Activated T-helper 17 cell treated with anti-CD3 and anti-CD28 coated beads, Interleukin-2, amount 50 U/mL, for 72 hours (primary cell): ENCODE measurements around the gene EML4. TPM values are rescaled to one million over a fixed set of nuclear protein-coding genes. Genes with fewer than 3 reads are reported as not detected.

ENCODE experiments used
- ATAC-seq: fragments of 150-1000 bp; cut with Tn5 transposase; replicated peaks from 2 replicates; pipeline ENCODE4 v1.10.0; 2021; ENCODE audit warnings: mild to moderate bottlenecking, moderate library complexity
- H3K27ac Mint-ChIP-seq: one replicate; pipeline ENCODE4 v1.8.0; 2022; ENCODE audit warnings: mixed read lengths
- H3K27me3 Mint-ChIP-seq: one replicate; pipeline ENCODE4 v1.8.0; 2022; ENCODE audit warnings: mixed read lengths
- H3K36me3 Mint-ChIP-seq: one replicate; pipeline ENCODE4 v1.8.0; 2022; ENCODE audit warnings: low read depth, mild to moderate bottlenecking, mixed read lengths
- H3K4me1 Mint-ChIP-seq: one replicate; pipeline ENCODE4 v1.8.0; 2022; ENCODE audit warnings: mixed read lengths
- H3K4me3 Mint-ChIP-seq: one replicate; pipeline ENCODE4 v1.8.0; 2022; ENCODE audit warnings: mild to moderate bottlenecking, mixed read lengths
- H3K9me3 Mint-ChIP-seq: one replicate; pipeline ENCODE4 v1.8.0; 2022; ENCODE audit warnings: mixed read lengths
- total RNA-seq, 2 donors: library from RNA; stranded (reverse); gene quantifications; one replicate each; pipeline ENCODE4 v1.2.3, GENCODE V29; 2022

The EML4 gene
- total RNA-seq, 2 donors from 2014 or later, result 69.9 to 93.7 TPM

DNA sequence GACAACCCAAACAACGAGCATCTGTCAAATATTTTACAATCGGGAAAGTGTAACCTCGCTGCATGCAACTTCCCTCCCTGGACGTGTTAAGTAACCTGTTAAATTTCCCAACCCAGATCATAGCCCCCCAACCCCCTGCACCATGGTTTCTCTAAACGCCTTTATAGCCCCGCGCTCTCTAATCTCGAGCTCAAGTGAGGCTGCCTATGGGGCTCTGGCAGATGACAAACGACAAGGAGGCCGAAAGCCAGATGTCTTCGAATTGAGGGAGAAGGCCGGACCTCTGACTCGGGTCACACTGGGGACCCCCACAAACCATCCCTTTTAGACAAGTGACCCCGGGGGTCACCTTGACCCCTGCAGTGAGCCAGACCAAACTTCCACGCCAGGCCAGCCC, 191.3 kb downstream of the EML4 start:
- peak overlapping the region; percentile 88 for H3K27ac Mint-ChIP-seq
- no peaks in the 10 kb centered on the region for H3K27me3 Mint-ChIP-seq
- no peak for ATAC-seq
- H3K36me3 Mint-ChIP-seq, result peaks cover 20% of the 10 kb centered on the region
- H3K4me3 Mint-ChIP-seq, result peak overlapping the region; percentile 91
- H3K4me1 Mint-ChIP-seq, result peaks cover 35% of the 10 kb centered on the region
- no peaks in the 10 kb centered on the region for H3K9me3 Mint-ChIP-seq

DNA sequence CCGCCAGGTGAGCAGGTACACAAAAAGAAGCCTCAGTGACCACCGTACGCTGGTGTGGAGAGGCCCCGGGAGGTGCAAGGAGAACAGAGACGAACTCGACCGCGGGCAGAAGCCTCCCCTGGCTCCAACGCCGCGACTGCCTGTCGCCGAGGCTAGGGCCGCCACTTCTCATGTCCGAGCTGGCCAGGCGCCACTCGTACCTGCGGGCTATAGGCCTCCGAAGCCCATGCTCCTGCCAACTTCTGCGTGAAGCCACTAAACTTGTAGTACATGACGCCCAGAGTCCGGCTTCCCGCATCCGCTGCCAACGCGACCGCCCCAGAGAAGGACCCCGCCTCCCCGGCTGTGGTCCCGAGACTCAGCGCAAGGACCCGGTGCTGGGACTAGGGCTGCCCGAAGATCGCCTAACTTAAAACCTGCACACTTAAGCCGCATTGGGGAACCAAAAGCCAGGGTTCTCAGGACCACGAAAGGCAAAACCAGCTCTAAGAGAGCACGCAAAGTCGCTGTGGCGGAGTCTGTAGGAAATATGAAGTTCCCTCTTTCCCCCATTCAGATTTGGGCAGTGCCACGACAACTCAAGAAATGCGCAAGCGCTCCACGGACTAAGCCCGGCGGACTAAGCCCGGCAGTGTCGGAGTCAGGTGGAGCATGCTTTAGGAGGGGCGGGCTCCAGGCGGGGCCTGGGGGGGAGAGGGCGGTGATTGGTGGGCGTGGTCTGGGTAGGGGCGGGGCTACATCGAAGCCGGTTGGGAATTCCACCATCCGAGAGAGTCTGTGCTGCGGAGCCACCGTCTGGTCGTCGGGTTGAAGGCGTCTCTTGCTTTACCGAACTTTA, 192.0 kb downstream of the EML4 start, which contains the start of gene COX7A2L:
TSS of gene COX7A2L (minus strand) at position 328 of the 838 bp plus-strand sequence. CDS start at position 272, 56 bp downstream.
- Mint-ChIP-seq H3K27me3 (no peaks in the 10 kb centered on the region), H3K27ac (peak within 1 kb of the TSS; percentile 88), H3K9me3 (no peaks in the 10 kb centered on the region), H3K4me3 (peak within 1 kb of the TSS; percentile 91), H3K4me1 (peaks cover 32% of the 10 kb centered on the region), H3K36me3 (peaks cover 16% of the 10 kb centered on the region)
- ATAC-seq, result peak; percentile 94

DNA sequence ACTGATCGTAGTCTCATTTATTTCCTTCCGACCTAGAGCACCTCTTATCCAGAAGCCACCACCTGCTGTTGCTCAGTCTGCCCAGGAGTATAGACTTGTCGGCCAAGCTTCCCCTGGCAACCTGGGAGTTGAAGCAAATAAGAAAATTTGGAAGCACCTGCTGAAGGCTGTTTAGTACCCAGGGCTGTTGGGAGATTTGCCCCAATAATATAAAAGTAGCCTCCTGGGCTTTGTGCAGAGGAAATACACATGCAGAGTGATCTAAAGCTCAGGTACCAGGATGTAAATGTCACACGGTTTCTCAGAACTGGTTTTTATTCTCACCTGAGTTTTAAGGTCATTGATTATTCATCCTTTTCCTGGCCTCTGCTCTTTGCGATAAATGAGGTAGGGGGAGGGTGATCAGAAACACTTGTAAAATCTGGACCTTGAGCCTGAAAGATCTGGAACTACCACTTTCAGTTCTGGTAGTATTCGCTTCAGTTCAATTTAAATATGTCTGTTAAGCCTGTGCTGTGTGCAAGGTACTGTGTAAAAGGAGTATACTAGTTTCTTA, 192.7 kb downstream of the EML4 start:
- peaks cover 9% of the 10 kb centered on the region for H3K36me3 Mint-ChIP-seq
- peaks cover 28% of the 10 kb centered on the region for H3K4me1 Mint-ChIP-seq
- H3K27ac Mint-ChIP-seq, result peak overlapping the region; percentile 88
- H3K4me3 Mint-ChIP-seq, result peak overlapping the region; percentile 91
- no peaks in the 10 kb centered on the region for H3K9me3 Mint-ChIP-seq
- H3K27me3 Mint-ChIP-seq, result peaks cover 3% of the 10 kb centered on the region
- ATAC-seq, result peak; percentile 2

GRCh38 chr2:42363413-42363812, 194.3 kb downstream of the EML4 start:
- Mint-ChIP-seq H3K4me1 (peaks cover 20% of the 10 kb centered on the region), H3K9me3 (no peaks in the 10 kb centered on the region), H3K27me3 (peaks cover 7% of the 10 kb centered on the region), H3K4me3 (no peak overlapping the region), H3K27ac (no peak overlapping the region), H3K36me3 (no peaks in the 10 kb centered on the region)
- no peak for ATAC-seq

GRCh38 chr2:42364658-42365057, 195.5 kb downstream of the EML4 start:
- Mint-ChIP-seq H3K36me3 (no peaks in the 10 kb centered on the region), H3K4me1 (peaks cover 11% of the 10 kb centered on the region), H3K27me3 (peaks cover 7% of the 10 kb centered on the region), H3K27ac (no peak overlapping the region), H3K4me3 (no peak overlapping the region), H3K9me3 (no peaks in the 10 kb centered on the region)
- ATAC-seq, result no peak

DNA sequence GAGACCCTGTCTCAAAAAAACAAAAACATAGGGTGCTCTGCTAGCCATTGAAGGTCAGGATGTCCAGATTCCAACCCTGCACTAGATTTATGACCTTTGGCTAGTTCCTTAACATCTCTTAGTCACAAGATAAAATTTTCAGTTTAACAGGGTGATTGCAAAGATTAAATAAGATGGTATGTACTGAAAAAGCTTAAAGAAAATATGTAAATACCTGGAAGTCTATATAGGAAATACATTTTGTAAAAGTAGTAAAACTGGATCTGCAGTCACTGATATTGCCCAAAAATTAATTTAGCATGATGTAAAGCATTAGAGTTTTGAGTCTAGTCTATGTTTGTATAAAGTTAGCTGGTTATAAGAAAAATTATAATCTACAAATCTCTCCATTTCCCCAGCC, 197.3 kb downstream of the EML4 start:
- Mint-ChIP-seq H3K4me1 (peaks cover 4% of the 10 kb centered on the region), H3K9me3 (no peaks in the 10 kb centered on the region), H3K36me3 (no peaks in the 10 kb centered on the region), H3K27me3 (peaks cover 7% of the 10 kb centered on the region), H3K4me3 (no peak overlapping the region), H3K27ac (no peak overlapping the region)
- no peak for ATAC-seq

GRCh38 chr2:42367835-42368234, 198.7 kb downstream of the EML4 start:
- ATAC-seq, result no peak
- Mint-ChIP-seq H3K4me1 (peaks cover 4% of the 10 kb centered on the region), H3K27me3 (peaks cover 7% of the 10 kb centered on the region), H3K4me3 (no peak overlapping the region), H3K27ac (no peak overlapping the region), H3K36me3 (no peaks in the 10 kb centered on the region), H3K9me3 (no peaks in the 10 kb centered on the region)

DNA sequence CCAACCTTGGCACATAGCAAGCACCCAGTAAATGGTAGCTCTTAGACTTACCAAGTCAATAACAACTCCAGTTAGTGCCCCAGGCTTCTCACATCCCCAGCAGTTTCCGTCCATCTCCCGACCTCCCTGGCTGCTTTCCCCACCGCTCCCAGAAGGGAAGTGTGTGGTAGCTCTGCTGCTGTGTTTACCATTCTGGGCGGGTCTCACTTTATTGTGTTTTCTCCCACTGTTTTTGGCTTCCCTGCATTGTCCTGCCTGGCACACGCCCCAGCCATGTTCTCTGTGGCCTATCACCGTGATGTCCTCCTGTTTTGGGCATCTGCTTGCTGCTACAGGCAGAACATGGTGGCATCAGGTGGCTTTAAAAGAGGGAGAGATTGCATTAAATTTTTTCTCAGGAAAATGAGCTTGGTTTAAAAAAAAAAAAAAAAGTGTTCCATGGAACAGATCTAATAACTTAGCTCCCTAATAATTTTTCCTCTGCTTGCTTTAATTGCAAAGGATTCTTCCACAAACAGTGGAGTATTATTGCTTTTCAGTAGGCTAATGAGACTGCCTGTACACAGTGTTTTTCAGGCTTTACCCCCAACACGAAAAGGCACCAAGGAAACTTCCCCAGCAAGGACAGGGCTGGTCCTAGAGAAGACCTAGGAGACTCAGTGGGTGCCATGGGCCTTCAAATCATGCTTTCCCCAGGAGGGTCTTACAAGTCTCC, 199.8 kb downstream of the EML4 start:
- no peak overlapping the region for H3K27ac Mint-ChIP-seq
- no peak for ATAC-seq
- no peaks in the 10 kb centered on the region for H3K9me3 Mint-ChIP-seq
- peaks cover 7% of the 10 kb centered on the region for H3K27me3 Mint-ChIP-seq
- no peak overlapping the region for H3K4me3 Mint-ChIP-seq
- peaks cover 4% of the 10 kb centered on the region for H3K4me1 Mint-ChIP-seq
- no peaks in the 10 kb centered on the region for H3K36me3 Mint-ChIP-seq

GRCh38 chr2:42369532-42370229, 200.5 kb downstream of the EML4 start:
- H3K4me1 Mint-ChIP-seq, result peaks cover 4% of the 10 kb centered on the region
- no peaks in the 10 kb centered on the region for H3K36me3 Mint-ChIP-seq
- H3K9me3 Mint-ChIP-seq, result no peaks in the 10 kb centered on the region
- H3K27ac Mint-ChIP-seq, result peak overlapping the region; percentile 32
- no peak overlapping the region for H3K4me3 Mint-ChIP-seq
- ATAC-seq, result no peak
- H3K27me3 Mint-ChIP-seq, result peaks cover 7% of the 10 kb centered on the region

GRCh38 chr2:42371611-42372473, 202.7 kb downstream of the EML4 start:
- H3K9me3 Mint-ChIP-seq, result no peaks in the 10 kb centered on the region
- H3K27ac Mint-ChIP-seq, result no peak overlapping the region
- no peak for ATAC-seq
- H3K4me1 Mint-ChIP-seq, result peaks cover 4% of the 10 kb centered on the region
- H3K4me3 Mint-ChIP-seq, result no peak overlapping the region
- no peaks in the 10 kb centered on the region for H3K36me3 Mint-ChIP-seq
- H3K27me3 Mint-ChIP-seq, result peaks cover 4% of the 10 kb centered on the region

GRCh38 chr2:42372474-42373200, 203.5 kb downstream of the EML4 start:
- H3K27me3 Mint-ChIP-seq, result peaks cover 3% of the 10 kb centered on the region
- H3K4me3 Mint-ChIP-seq, result no peak overlapping the region
- no peak overlapping the region for H3K27ac Mint-ChIP-seq
- no peaks in the 10 kb centered on the region for H3K9me3 Mint-ChIP-seq
- H3K4me1 Mint-ChIP-seq, result peaks cover 3% of the 10 kb centered on the region
- ATAC-seq, result no peak
- H3K36me3 Mint-ChIP-seq, result no peaks in the 10 kb centered on the region

DNA sequence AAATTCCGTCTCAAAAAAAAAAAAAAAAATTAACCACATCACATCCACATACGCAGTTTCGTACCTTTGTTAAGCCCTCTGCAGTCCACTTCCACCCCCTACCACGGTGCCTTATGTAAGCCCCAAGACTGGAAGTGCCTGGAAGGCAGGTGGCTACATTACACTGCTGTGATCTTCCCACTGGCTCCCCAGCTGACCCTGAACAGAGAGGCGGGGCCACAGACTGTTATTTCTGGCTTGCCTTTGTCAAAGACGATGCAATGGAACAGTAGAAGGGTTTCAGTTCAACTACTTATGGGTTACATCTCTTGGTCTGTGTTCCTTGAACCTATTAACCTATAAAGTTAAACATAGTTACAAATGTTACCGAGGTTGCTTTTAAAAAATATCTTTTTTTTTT, 207.6 kb downstream of the EML4 start:
- H3K36me3 Mint-ChIP-seq, result no peaks in the 10 kb centered on the region
- H3K9me3 Mint-ChIP-seq, result no peaks in the 10 kb centered on the region
- ATAC-seq, result no peak
- no peak overlapping the region for H3K27ac Mint-ChIP-seq
- H3K4me3 Mint-ChIP-seq, result no peak overlapping the region
- no peaks in the 10 kb centered on the region for H3K4me1 Mint-ChIP-seq
- peaks cover 4% of the 10 kb centered on the region for H3K27me3 Mint-ChIP-seq

DNA sequence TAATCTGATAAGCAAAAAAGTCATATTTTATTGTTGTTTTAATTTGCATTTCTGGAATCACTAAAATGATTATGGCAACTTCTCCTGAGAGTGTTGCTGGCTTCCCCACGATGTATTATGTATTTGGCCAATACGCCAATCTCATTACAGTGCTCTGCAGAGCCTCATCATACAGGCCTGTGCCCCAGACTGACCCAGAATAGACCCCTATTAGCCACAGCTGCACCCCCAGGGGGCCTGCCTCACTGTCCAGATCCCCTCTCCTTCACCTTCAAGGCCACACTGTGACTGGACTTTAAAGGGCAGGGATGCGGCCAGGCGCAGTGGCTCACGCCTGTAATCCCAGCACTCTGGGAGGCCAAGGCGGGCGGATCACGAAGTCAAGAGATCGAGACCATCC, 209.3 kb downstream of the EML4 start:
- no peaks in the 10 kb centered on the region for H3K9me3 Mint-ChIP-seq
- no peak overlapping the region for H3K27ac Mint-ChIP-seq
- H3K36me3 Mint-ChIP-seq, result no peaks in the 10 kb centered on the region
- ATAC-seq, result no peak
- no peak overlapping the region for H3K4me3 Mint-ChIP-seq
- H3K4me1 Mint-ChIP-seq, result no peaks in the 10 kb centered on the region
- H3K27me3 Mint-ChIP-seq, result peaks cover 4% of the 10 kb centered on the region
